ENCODE data around the gene ZHX3. TPM values are rescaled to one million over a fixed set of nuclear protein-coding genes. Genes with fewer than 3 reads are reported as not detected.

Gene ZHX3
- total and polyA plus RNA-seq, 10 of the 15 experiments (the other 5 are each of a cell fraction or from before 2014, with no cell fraction given) = 1.3 to 14.0 (median 5.0) TPM

- H3K4me1 ChIP-seq (ENCODE audit: control insufficient read depth, insufficient read depth, low read length) = no peaks in the 10 kb centered on the region
- ChIA-PET RAD21 (ENCODE audit: unreplicated experiment) (no interaction called here), POLR2A (no interaction called here), CTCF (interaction anchor here (1.0 kb wide), 1 partner anchor 16 kb away, joined by 4 read pairs; the partner anchor contains the start of gene LPIN3), SMC1A (ENCODE audit: uncharacterized antibody, unreplicated experiment) (no interaction called here)
- no peaks in the 10 kb centered on the region for H3K36me3 ChIP-seq (ENCODE audit: control insufficient read depth in 2 of 2, insufficient read depth in 2 of 2, low read length in 1 of 2)
- BruUV-seq (replicated peaks) = no TSS peak
- FAIRE-seq (no peak), DNase-seq (ENCODE audit: low read depth, low spot score) (no peak), ATAC-seq (no peak)
- intact Hi-C loops (cut with micrococcal nuclease; ENCODE audit: unreplicated experiment) = no loop called here
- H3K27ac ChIP-seq (ENCODE audit: control insufficient read depth, insufficient read depth) = no peak overlapping the region
- H3K4me3 ChIP-seq = no peak overlapping the region
- no peaks in the 10 kb centered on the region; a peak in 1 of 4 replicates for H3K27me3 ChIP-seq (replicated peaks in 1 of 2; ENCODE audit: control insufficient read depth in 2 of 2, insufficient read depth in 2 of 2, low read length in 1 of 2)
- H3K9ac ChIP-seq (ENCODE audit: control insufficient read depth, insufficient read depth, low read length) = no peak overlapping the region
- TF ChIP-seq GABPA (IDR thresholded peaks at IDR 0.05; ENCODE audit: low read depth) (no peak), IRF3 (IDR thresholded peaks at IDR 0.05) (no peak), LARP7 (IDR thresholded peaks at IDR 0.05) (no peak), E2F4 (IDR thresholded peaks at IDR 0.05; ENCODE audit: low read depth, low read length) (no peak)
- 72% methylated on average over 7 of the region's 7 CpGs for WGBS (ENCODE audit: insufficient coverage, insufficient replicate concordance, low lambda C conversion rate, missing lambda C conversion rate)
- H3K4me2 ChIP-seq (ENCODE audit: control insufficient read depth, insufficient read depth) = no peak overlapping the region
- no peaks in the 10 kb centered on the region for H4K20me1 ChIP-seq (ENCODE audit: control insufficient read depth, insufficient read depth)
- no peaks in the 10 kb centered on the region for H3K79me2 ChIP-seq (ENCODE audit: control insufficient read depth, insufficient read depth, low read length)
- no peak overlapping the region for H2AFZ ChIP-seq (ENCODE audit: control insufficient read depth, low read depth, low read length)
- no peaks in the 10 kb centered on the region for H3K9me3 ChIP-seq (replicated peaks; ENCODE audit: control insufficient read depth, insufficient read depth, low read length)
- in situ Hi-C loops (cut with MboI) = no loop called here
Observed at GRCh38 chr20:41355598-41356203, 38.2 kb upstream of the ZHX3 start.

GRCh38 chr20:41355192-41355591 lies 37.7 kb upstream of the ZHX3 start:
- H3K27ac ChIP-seq (ENCODE audit: control insufficient read depth, insufficient read depth) = no peak overlapping the region
- 96% methylated on average over 3 of the region's 3 CpGs for WGBS (ENCODE audit: insufficient coverage, insufficient replicate concordance, low lambda C conversion rate, missing lambda C conversion rate)
- DNase-seq (ENCODE audit: low read depth, low spot score) = no peak
- CTCF ChIA-PET = interaction anchor here (1.0 kb wide), 1 partner anchor 15 kb away, joined by 4 read pairs; the partner anchor contains the start of gene LPIN3
- H3K4me2 ChIP-seq (ENCODE audit: control insufficient read depth, insufficient read depth) = no peak overlapping the region
- no peaks in the 10 kb centered on the region for H4K20me1 ChIP-seq (ENCODE audit: control insufficient read depth, insufficient read depth)
- SMC1A ChIA-PET (ENCODE audit: uncharacterized antibody, unreplicated experiment) = no interaction called here
- RAD21 ChIA-PET (ENCODE audit: unreplicated experiment) = no interaction called here
- in situ Hi-C loops (cut with MboI) (no loop called here), intact Hi-C loops (cut with micrococcal nuclease; ENCODE audit: unreplicated experiment) (no loop called here)
- TF ChIP-seq CBFB (IDR thresholded peaks at IDR 0.05; ENCODE audit: low read depth) = no peak
- TF ChIP-seq GABPA (IDR thresholded peaks at IDR 0.05; ENCODE audit: low read depth) = no peak
- no peak for TF ChIP-seq CEBPB (IDR thresholded peaks at IDR 0.05; ENCODE audit: borderline replicate concordance in 1 of 2, low read depth in 2 of 2, low read length in 2 of 2)
- no peak for TF ChIP-seq MTA2 (IDR thresholded peaks at IDR 0.05; ENCODE audit: low read depth)
- no peak for TF ChIP-seq MTA3 (IDR thresholded peaks at IDR 0.05; ENCODE audit: borderline replicate concordance, low read length)
- TF ChIP-seq KLF5 (IDR thresholded peaks at IDR 0.05; ENCODE audit: partially characterized antibody) = no peak
- no peak overlapping the region for H2AFZ ChIP-seq (ENCODE audit: control insufficient read depth, low read depth, low read length)
- POLR2A ChIA-PET = no interaction called here
- H3K9ac ChIP-seq (ENCODE audit: control insufficient read depth, insufficient read depth, low read length) = no peak overlapping the region
- H3K9me3 ChIP-seq (replicated peaks; ENCODE audit: control insufficient read depth, insufficient read depth, low read length) = no peaks in the 10 kb centered on the region
- no peaks in the 10 kb centered on the region for H3K27me3 ChIP-seq (replicated peaks in 1 of 2; ENCODE audit: control insufficient read depth in 2 of 2, insufficient read depth in 2 of 2, low read length in 1 of 2)
- H3K79me2 ChIP-seq (ENCODE audit: control insufficient read depth, insufficient read depth, low read length) = no peaks in the 10 kb centered on the region
- H3K36me3 ChIP-seq (ENCODE audit: control insufficient read depth in 2 of 2, insufficient read depth in 2 of 2, low read length in 1 of 2) = no peaks in the 10 kb centered on the region
- no peaks in the 10 kb centered on the region for H3K4me1 ChIP-seq (ENCODE audit: control insufficient read depth, insufficient read depth, low read length)
- BruUV-seq (replicated peaks) = no TSS peak
- no peak overlapping the region for H3K4me3 ChIP-seq
- no peak for FAIRE-seq
- no peak for ATAC-seq
